B cell (primary cell): ENCODE data around the gene CRYBA1. TPM values are rescaled to one million over a fixed set of nuclear protein-coding genes. Genes with fewer than 3 reads are reported as not detected.

Experiments
- ATAC-seq: fragments of 200-7000 bp; cut with Tn5 transposase; one replicate; pipeline ENCODE4 v1.10.0; 2021; ENCODE audit warnings: low read depth, mild to moderate bottlenecking, moderate number of reproducible peaks, moderate library complexity
- CTCF ChIA-PET: fragments of 350-600 bp; sonication (Branson Sonifier 250); formaldehyde crosslinking; loops from one replicate; lab custom pipeline; 2021; ENCODE audit warnings: antibody characterized with exemption, inconsistent platforms; lab: Charles Lee
- POLR2A ChIA-PET: fragments of 350-600 bp; sonication (Branson Sonifier 250); formaldehyde crosslinking; loops from one replicate; lab custom pipeline; 2021; ENCODE audit warnings: antibody characterized with exemption; lab: Charles Lee
- DNase-seq: peaks from one replicate; pipeline ENCODE4 v3.0.0; 2013
- H2AFZ ChIP-seq: 2 replicates; pipeline ENCODE4 v1.6.1; 2012; ENCODE audit warnings: mild to moderate bottlenecking, low read depth, low read length; ENCODE audit not compliant: insufficient read depth, poor library complexity, severe bottlenecking
- H3K27ac ChIP-seq, 2 donors: 1 replicate in 1 of 2; 2 replicates in 1 of 2; pipeline ENCODE4 v1.5.1; 2012 to 2013; ENCODE audit warnings: low read length in 2 of 2, mild to moderate bottlenecking in 2 of 2, moderate library complexity in 1 of 2
- H3K27me3 ChIP-seq, 4 experiments: fragments of 200-600 bp in 1 of 4; sonication (generic) in 1 of 4; replicated peaks in 1 of 4; 1 replicate in 2 of 4; 2 replicates in 2 of 4; pipeline versions ENCODE4 v1.6.1 to v1.7.0; 2013 to 2016; ENCODE audit warnings: low read length in 3 of 4, mild to moderate bottlenecking in 2 of 4, mixed read lengths in 1 of 4, moderate library complexity in 1 of 4; ENCODE audit not compliant: insufficient read depth in 4 of 4, control insufficient read depth in 3 of 4; ENCODE audit errors: control extremely low read depth in 1 of 4
- H3K36me3 ChIP-seq, 2 experiments: replicated peaks in 1 of 2; 1 replicate in 1 of 2; 2 replicates in 1 of 2; pipeline versions ENCODE4 v1.6.1 to v1.7.1; 2013; ENCODE audit warnings: low read length in 1 of 2; ENCODE audit not compliant: insufficient read depth in 2 of 2, control insufficient read depth in 1 of 2; ENCODE audit errors: control extremely low read depth in 1 of 2, extremely low read depth in 1 of 2
- H3K4me1 ChIP-seq, 2 donors: fragments of 200-600 bp in 1 of 2; sonication (generic) in 1 of 2; 1 replicate in 1 of 2; 2 replicates in 1 of 2; pipeline versions ENCODE4 v1.5.1 to v1.6.1; 2013 to 2017; ENCODE audit warnings: low read length in 2 of 2; ENCODE audit not compliant: control insufficient read depth in 2 of 2, insufficient read depth in 2 of 2
- H3K4me2 ChIP-seq: replicated peaks from 2 replicates; pipeline ENCODE3; 2012; ENCODE audit warnings: mild to moderate bottlenecking, low read depth, low read length; ENCODE audit not compliant: poor library complexity, severe bottlenecking
- H3K4me3 ChIP-seq, 5 experiments: fragments of 200-600 bp in 1 of 5; sonication (generic) in 1 of 5; 1 replicate in 3 of 5; 2 replicates in 2 of 5; pipeline versions ENCODE4 v1.5.1 to v1.7.0; 2011 to 2016; ENCODE audit warnings: low read length in 4 of 5, mild to moderate bottlenecking in 4 of 5, low read depth in 2 of 5, control low read depth in 1 of 5, moderate library complexity in 1 of 5; ENCODE audit not compliant: insufficient read depth in 1 of 5; ENCODE audit errors: control extremely low read depth in 1 of 5, extremely low read depth in 1 of 5
- H3K79me2 ChIP-seq: fragments of 200-600 bp; sonication (generic); one replicate; pipeline ENCODE4 v1.6.0; 2016; ENCODE audit warnings: low read length; ENCODE audit not compliant: control insufficient read depth, insufficient read depth
- H3K9ac ChIP-seq: fragments of 200-600 bp; sonication (generic); 2 replicates; pipeline ENCODE4 v1.6.1; 2017; ENCODE audit warnings: mild to moderate bottlenecking, low read length, moderate library complexity
- H3K9me3 ChIP-seq, 3 donors: one replicate each; pipeline versions ENCODE4 v1.6.1 to v1.7.1; 2013; ENCODE audit warnings: low read length in 2 of 3; ENCODE audit not compliant: control insufficient read depth in 2 of 3, insufficient read depth in 1 of 3; ENCODE audit errors: control extremely low read depth in 1 of 3
- H4K20me1 ChIP-seq: 2 replicates; pipeline ENCODE4 v1.6.0; 2012; ENCODE audit warnings: mild to moderate bottlenecking, low read length; ENCODE audit not compliant: insufficient read depth, control insufficient read depth, poor library complexity, severe bottlenecking
- H3K27ac Mint-ChIP-seq: one replicate; pipeline ENCODE4 v1.8.0; 2021; ENCODE audit warnings: mixed read lengths
- H3K27me3 Mint-ChIP-seq: one replicate; pipeline ENCODE4 v1.8.0; 2021; ENCODE audit warnings: mixed read lengths
- H3K4me1 Mint-ChIP-seq: one replicate; pipeline ENCODE4 v1.8.0; 2021; ENCODE audit warnings: mixed read lengths
- H3K4me3 Mint-ChIP-seq: one replicate; pipeline ENCODE4 v1.8.0; 2021; ENCODE audit warnings: mixed read lengths
- H3K9me3 Mint-ChIP-seq: one replicate; pipeline ENCODE4 v1.8.0; 2022; ENCODE audit warnings: mixed read lengths; ENCODE audit not compliant: insufficient read depth
- EZH2 ChIP-seq: IDR thresholded peaks from 2 replicates; pipeline ENCODE4 v1.6.1; 2012; ENCODE audit warnings: borderline replicate concordance, low read depth, mild to moderate bottlenecking, moderate library complexity, low read length; ENCODE audit not compliant: insufficient read depth, poor library complexity, severe bottlenecking
- WGBS: methylation state at CpG from one replicate; pipeline ENCODE4 v1.1.5; 2013; ENCODE audit warnings: missing lambda C conversion rate; ENCODE audit not compliant: insufficient coverage; 5-methylcytosine and 5-hydroxymethylcytosine counted together
- intact Hi-C: fragments of 100-400 bp; cut with micrococcal nuclease; formaldehyde crosslinking; loops from one replicate; pipeline ENCODE4 v1.10.0; 2022
- polyA plus RNA-seq: library from polyadenylated mRNA; depleted of rRNA; stranded (reverse); fragments of >200 nt; gene quantifications from 2 replicates; pipeline ENCODE4 v1.2.3, GENCODE V29; 2012
- total RNA-seq, 2 donors: library from RNA; stranded (reverse); fragments of 120-200 nt in 1 of 2; gene quantifications; 1 replicate in 1 of 2; 2 replicates in 1 of 2; pipeline versions ENCODE4 v1.2.3 to v1.2.4, GENCODE V29; 2013 to 2022
- TF ChIP-seq, protein P1 (sequence below): fragments of 200-600 bp; IDR thresholded peaks from one replicate; pipeline ENCODE4 v1.8.0; 2022; ENCODE audit warnings: antibody characterized with exemption, mild to moderate bottlenecking

Gene CRYBA1
- total and polyA plus RNA-seq, 2 donors (not counting 1 experiment from before 2014, with no cell fraction given): not detected

- intact Hi-C loops: no loop called here
- peaks cover 2% of the 10 kb centered on the region for H3K4me1 Mint-ChIP-seq
- no peak for TF ChIP-seq EZH2
- TF ChIP-seq, protein P1, sequence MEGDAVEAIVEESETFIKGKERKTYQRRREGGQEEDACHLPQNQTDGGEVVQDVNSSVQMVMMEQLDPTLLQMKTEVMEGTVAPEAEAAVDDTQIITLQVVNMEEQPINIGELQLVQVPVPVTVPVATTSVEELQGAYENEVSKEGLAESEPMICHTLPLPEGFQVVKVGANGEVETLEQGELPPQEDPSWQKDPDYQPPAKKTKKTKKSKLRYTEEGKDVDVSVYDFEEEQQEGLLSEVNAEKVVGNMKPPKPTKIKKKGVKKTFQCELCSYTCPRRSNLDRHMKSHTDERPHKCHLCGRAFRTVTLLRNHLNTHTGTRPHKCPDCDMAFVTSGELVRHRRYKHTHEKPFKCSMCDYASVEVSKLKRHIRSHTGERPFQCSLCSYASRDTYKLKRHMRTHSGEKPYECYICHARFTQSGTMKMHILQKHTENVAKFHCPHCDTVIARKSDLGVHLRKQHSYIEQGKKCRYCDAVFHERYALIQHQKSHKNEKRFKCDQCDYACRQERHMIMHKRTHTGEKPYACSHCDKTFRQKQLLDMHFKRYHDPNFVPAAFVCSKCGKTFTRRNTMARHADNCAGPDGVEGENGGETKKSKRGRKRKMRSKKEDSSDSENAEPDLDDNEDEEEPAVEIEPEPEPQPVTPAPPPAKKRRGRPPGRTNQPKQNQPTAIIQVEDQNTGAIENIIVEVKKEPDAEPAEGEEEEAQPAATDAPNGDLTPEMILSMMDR: no peak
Observed at GRCh38 chr17:29245401-29245800, 1.3 kb upstream of the CRYBA1 start.

DNA sequence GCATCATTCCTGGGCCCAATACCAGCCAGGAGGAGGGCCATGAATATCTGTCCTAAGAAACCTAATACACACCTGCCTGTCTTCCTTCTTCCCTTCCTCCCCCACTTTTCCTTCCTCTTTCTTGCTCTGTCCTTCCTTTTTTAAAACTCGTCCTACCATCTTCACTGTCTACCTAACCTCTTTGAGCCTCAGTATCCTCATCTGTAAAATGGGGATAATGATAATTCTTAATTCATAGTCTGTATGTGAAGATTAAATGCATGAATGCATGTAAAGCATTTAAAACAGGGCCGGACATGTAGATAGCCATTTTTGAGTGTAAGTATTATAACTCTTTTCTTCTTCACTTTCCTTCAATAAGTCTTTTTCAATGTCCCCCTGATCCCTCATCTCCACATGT lies 560 bp downstream of the CRYBA1 start:
- no peak overlapping the region for H3K9ac ChIP-seq
- no peaks in the 10 kb centered on the region for H3K79me2 ChIP-seq
- Mint-ChIP-seq H3K27ac (no peak overlapping the region), H3K27me3 (no peaks in the 10 kb centered on the region), H3K4me1 (peaks cover 9% of the 10 kb centered on the region), H3K4me3 (no peak overlapping the region), H3K9me3 (no peaks in the 10 kb centered on the region)
- peaks cover 0 to 11% of the 10 kb centered on the region in 2 donors for H3K4me1 ChIP-seq
- WGBS: no CpG with 5 or more reads among the region's 2 CpGs
- TF ChIP-seq EZH2: no peak
- TF ChIP-seq, protein P1: no peak
- no peak overlapping the region for H2AFZ ChIP-seq
- no peaks in the 10 kb centered on the region for H4K20me1 ChIP-seq
- intact Hi-C loops: no loop called here
- DNase-seq (no peak), ATAC-seq (no peak)
- no peaks in the 10 kb centered on the region for H3K27me3 ChIP-seq
- H3K36me3 ChIP-seq: peaks cover 0 to 3% of the 10 kb centered on the region in 2 experiments
- ChIA-PET POLR2A (no interaction called here), CTCF (no interaction called here)
- H3K4me3 ChIP-seq: no peak overlapping the region
- H3K4me2 ChIP-seq: no peak overlapping the region
- H3K9me3 ChIP-seq: no peaks in the 10 kb centered on the region
- no peak overlapping the region for H3K27ac ChIP-seq

More at GRCh38 chr17:29245401-29245800, 1.3 kb upstream of the CRYBA1 start:
- Histone ChIP-seq H3K9me3 (no peaks in the 10 kb centered on the region), H4K20me1 (no peaks in the 10 kb centered on the region), H3K27ac (no peak overlapping the region), H3K4me1 (no peaks in the 10 kb centered on the region), H2AFZ (no peak overlapping the region), H3K4me2 (no peak overlapping the region), H3K36me3 (no peaks in the 10 kb centered on the region), H3K79me2 (no peaks in the 10 kb centered on the region), H3K27me3 (no peaks in the 10 kb centered on the region), H3K9ac (no peak overlapping the region), H3K4me3 (no peak overlapping the region)
- WGBS: 96% methylated on average over 3 of the region's 6 CpGs
- DNase-seq (no peak), ATAC-seq (no peak)
- POLR2A ChIA-PET: no interaction called here
- Mint-ChIP-seq H3K27me3 (no peaks in the 10 kb centered on the region), H3K27ac (no peak overlapping the region), H3K9me3 (no peaks in the 10 kb centered on the region), H3K4me3 (no peak overlapping the region)
- CTCF ChIA-PET: no interaction called here
